ENCODE results near the gene DCAF15. TPM values are rescaled to one million over a fixed set of nuclear protein-coding genes. Genes with fewer than 3 reads are reported as not detected.

Gene DCAF15
- polyA plus RNA-seq, 1 of the 3 experiments (the other 2 are of a cell fraction), result 55.6 TPM

DNA sequence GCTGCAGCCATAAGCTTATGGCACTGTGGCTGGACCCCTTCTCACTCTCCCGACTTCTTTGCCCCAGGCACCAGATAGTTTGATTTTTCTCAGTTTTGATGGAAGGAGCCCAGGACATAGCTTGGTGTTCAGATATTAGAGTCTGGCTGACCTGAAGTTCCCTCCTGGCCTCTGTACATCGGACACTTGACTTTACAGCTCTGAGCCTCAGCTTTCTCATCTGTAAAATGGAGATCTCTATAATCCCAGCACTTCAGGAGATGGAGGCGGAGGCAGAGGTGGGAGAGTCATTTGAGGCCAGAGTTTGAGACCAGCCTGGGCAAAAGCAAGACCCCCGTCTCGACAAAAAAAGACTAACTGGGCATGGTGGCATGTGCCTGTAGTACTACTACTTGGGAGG, 45.4 kb upstream of the DCAF15 start:
- ChIA-PET CTCF (interaction anchor here (0.9 to 2.3 kb wide), 7 partner anchors 14 to 167 kb away, joined by 3 to 6 read pairs (median 3); partner anchors contain the start of genes IL27RA, MISP3 and PODNL1), POLR2A (no interaction called here)
- no peak for TF ChIP-seq TAF1 (IDR thresholded peaks at IDR 0.05; ENCODE audit: borderline replicate concordance, low read depth, low read length)
- TF ChIP-seq RFX5 (IDR thresholded peaks at IDR 0.05; ENCODE audit: low read length), result no peak
- no peak for TF ChIP-seq FOXM1 (IDR thresholded peaks at IDR 0.05; ENCODE audit: low read depth)
- TF ChIP-seq MEF2A (IDR thresholded peaks at IDR 0.05; ENCODE audit: borderline replicate concordance, low read depth), result no peak
- TF ChIP-seq NFIC (IDR thresholded peaks at IDR 0.05; ENCODE audit: borderline replicate concordance), result no peak
- TF ChIP-seq TCF12 (IDR thresholded peaks at IDR 0.05), result no peak
- TF ChIP-seq RXRA (IDR thresholded peaks at IDR 0.05; ENCODE audit: borderline replicate concordance, low read depth), result no peak
- TF ChIP-seq, protein P1, sequence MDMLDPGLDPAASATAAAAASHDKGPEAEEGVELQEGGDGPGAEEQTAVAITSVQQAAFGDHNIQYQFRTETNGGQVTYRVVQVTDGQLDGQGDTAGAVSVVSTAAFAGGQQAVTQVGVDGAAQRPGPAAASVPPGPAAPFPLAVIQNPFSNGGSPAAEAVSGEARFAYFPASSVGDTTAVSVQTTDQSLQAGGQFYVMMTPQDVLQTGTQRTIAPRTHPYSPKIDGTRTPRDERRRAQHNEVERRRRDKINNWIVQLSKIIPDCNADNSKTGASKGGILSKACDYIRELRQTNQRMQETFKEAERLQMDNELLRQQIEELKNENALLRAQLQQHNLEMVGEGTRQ (IDR thresholded peaks at IDR 0.05; ENCODE audit: borderline replicate concordance, low read depth, low read length), result no peak
- no peak for TF ChIP-seq GATA2 (CRISPR knock-in tag; IDR thresholded peaks at IDR 0.05)
- TF ChIP-seq, protein P2, sequence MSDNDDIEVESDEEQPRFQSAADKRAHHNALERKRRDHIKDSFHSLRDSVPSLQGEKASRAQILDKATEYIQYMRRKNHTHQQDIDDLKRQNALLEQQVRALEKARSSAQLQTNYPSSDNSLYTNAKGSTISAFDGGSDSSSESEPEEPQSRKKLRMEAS (IDR thresholded peaks at IDR 0.05; ENCODE audit: low read depth), result no peak
- TF ChIP-seq MXI1 (IDR thresholded peaks at IDR 0.05; ENCODE audit: low read depth, low read length), result no peak
- no peak for TF ChIP-seq EZH2phosphoT487 (IDR thresholded peaks at IDR 0.05; ENCODE audit: borderline replicate concordance, low read depth)
- no peak for TF ChIP-seq CHD2 (IDR thresholded peaks at IDR 0.05; ENCODE audit: low read length, partially characterized antibody)
- TF ChIP-seq SMC3 (IDR thresholded peaks at IDR 0.05; ENCODE audit: low read depth, low read length), result no peak
- TF ChIP-seq JUND (IDR thresholded peaks at IDR 0.05), result no peak
- TF ChIP-seq, protein P3, sequence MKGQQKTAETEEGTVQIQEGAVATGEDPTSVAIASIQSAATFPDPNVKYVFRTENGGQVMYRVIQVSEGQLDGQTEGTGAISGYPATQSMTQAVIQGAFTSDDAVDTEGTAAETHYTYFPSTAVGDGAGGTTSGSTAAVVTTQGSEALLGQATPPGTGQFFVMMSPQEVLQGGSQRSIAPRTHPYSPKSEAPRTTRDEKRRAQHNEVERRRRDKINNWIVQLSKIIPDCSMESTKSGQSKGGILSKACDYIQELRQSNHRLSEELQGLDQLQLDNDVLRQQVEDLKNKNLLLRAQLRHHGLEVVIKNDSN (IDR thresholded peaks at IDR 0.05; ENCODE audit: borderline replicate concordance, low read depth), result no peak
- TF ChIP-seq POLR2AphosphoS5 (IDR thresholded peaks at IDR 0.05; ENCODE audit: low read depth, low read length), result no peak
- no peak for TF ChIP-seq ELF1 (IDR thresholded peaks at IDR 0.05)
- H3K9ac ChIP-seq, result 0 out of 2 replicates have a peak overlapping the region, but pooled peaks have one; percentile 75
- peaks cover 0 to 9% of the 10 kb centered on the region in 2 experiments; a peak in 1 of 4 replicates for H3K4me1 ChIP-seq (ENCODE audit: control insufficient read depth in 1 of 2, insufficient read depth in 2 of 2, low read depth in 1 of 2, low read length in 1 of 2)
- WGBS (ENCODE audit: low lambda C conversion rate), result 87% methylated on average over 5 of the region's 5 CpGs
- DNase-seq, result no peak
- 0 out of 2 replicates have a peak, but pooled peaks cover 10% of the 10 kb centered on the region for H3K79me2 ChIP-seq (ENCODE audit: insufficient read depth)
- H3K36me3 ChIP-seq (replicated peaks in 1 of 2; ENCODE audit: control insufficient read depth in 1 of 2, insufficient read depth in 2 of 2, low read length in 1 of 2), result peaks cover 0 to 2% of the 10 kb centered on the region in 2 experiments
- no peaks in the 10 kb centered on the region for H4K20me1 ChIP-seq (ENCODE audit: insufficient read depth)
- no peaks in the 10 kb centered on the region for H3K27me3 ChIP-seq (ENCODE audit: insufficient read depth)
- peaks cover 6% of the 10 kb centered on the region for H3F3A ChIP-seq (replicated peaks; ENCODE audit: insufficient read depth)
- H3K4me3 ChIP-seq (ENCODE audit: low read depth in 2 of 2, low read length in 1 of 2), result peak overlapping the region; percentile 65 to 79
- H3K9me3 ChIP-seq, result no peaks in the 10 kb centered on the region
- H2AFZ ChIP-seq (ENCODE audit: low read depth), result peak overlapping the region; percentile 91; the same call in 1 of the 2 replicates
- no peak overlapping the region for H3K27ac ChIP-seq (ENCODE audit: low read depth in 2 of 2, low read length in 1 of 2)
- H3K9me2 ChIP-seq, result no peaks in the 10 kb centered on the region
- peak overlapping the region; percentile 83 for H3K4me2 ChIP-seq

All from SK-N-SH (cell line).